ENCODE data around the gene CPSF7. TPM values are rescaled to one million over a fixed set of nuclear protein-coding genes. Genes with fewer than 3 reads are reported as not detected.

Gene CPSF7
- polyA plus RNA-seq, 3 donors, result 12.5 to 67.5 (median 20.1) TPM

- intact Hi-C loops (cut with micrococcal nuclease), result loop anchor here in 1 of 2 donors (2.0 kb wide), 1 partner anchor 13 kb away; the partner anchor contains the start of gene SDHAF2
- H3K9me3 ChIP-seq (replicated peaks in 1 of 2; ENCODE audit: control insufficient read depth in 1 of 2, insufficient read depth in 1 of 2, low read length in 2 of 2), result no peaks in the 10 kb centered on the region
- peak overlapping the region in 1 of 2 donors; percentile 75 for H3K4me3 Mint-ChIP-seq
- H3K27ac Mint-ChIP-seq, result peak overlapping the region; percentile 95 to 99 (median 97)
- H3K27ac ChIP-seq (ENCODE audit: low read depth in 1 of 2, low read length in 2 of 2), result peak overlapping the region; percentile 66 to 93
- H3K4me3 ChIP-seq (replicated peaks in 1 of 3; ENCODE audit: low read depth in 2 of 3, low read length in 3 of 3), result no peak overlapping the region
- peaks cover 46% of the 10 kb centered on the region for H3K79me2 ChIP-seq (ENCODE audit: insufficient read depth, low read length)
- peak overlapping the region; percentile 54 for H3K9ac ChIP-seq (ENCODE audit: insufficient read depth, low read length, poor library complexity, severe bottlenecking)
- peaks cover 82 to 91% of the 10 kb centered on the region in 2 donors for H3K36me3 ChIP-seq (replicated peaks in 1 of 2; ENCODE audit: control insufficient read depth in 1 of 2, insufficient read depth in 2 of 2, low read length in 2 of 2)
- H3K4me1 ChIP-seq (ENCODE audit: control insufficient read depth in 1 of 2, insufficient read depth in 2 of 2, low read length in 2 of 2), result peaks cover 20 to 21% of the 10 kb centered on the region in 2 donors
- peaks cover 23% of the 10 kb centered on the region for H3K4me1 Mint-ChIP-seq
- peak; percentile 86 to 96 (median 96) for DNase-seq
- no peak overlapping the region for H2AFZ ChIP-seq (ENCODE audit: insufficient read depth, low read depth, low read length, poor library complexity, severe bottlenecking)
- H3K4me2 ChIP-seq (replicated peaks; ENCODE audit: extremely low read depth, low read length, poor library complexity, severe bottlenecking), result no peak overlapping the region
- TF ChIP-seq CTCF (IDR thresholded peaks at IDR 0.05), result no peak
- no peaks in the 10 kb centered on the region for H3K27me3 ChIP-seq (ENCODE audit: control insufficient read depth in 2 of 2, insufficient read depth in 2 of 2, low read length in 2 of 2)
- no peaks in the 10 kb centered on the region for H3K9me3 Mint-ChIP-seq
- peaks cover 91 to 92% of the 10 kb centered on the region in 2 donors for H3K36me3 Mint-ChIP-seq
- peaks cover 53% of the 10 kb centered on the region for H4K20me1 ChIP-seq (ENCODE audit: insufficient read depth, low read length)
- 0% methylated on average over 1 of the region's 2 CpGs for WGBS (ENCODE audit: insufficient coverage)
- peaks cover 0 to 1% (median 0%) of the 10 kb centered on the region in 3 donors for H3K27me3 Mint-ChIP-seq (ENCODE audit: low read depth in 3 of 3)
These were observed 12.1 kb downstream of the CPSF7 start for GRCh38 chr11:61417670-61418069.

GRCh38 chr11:61416941-61417340, 12.8 kb downstream of the CPSF7 start:
- intact Hi-C loops (cut with micrococcal nuclease), result loop anchor here in 1 of 2 donors (2.0 kb wide), 1 partner anchor 14 kb away; the partner anchor contains the start of gene SDHAF2
- H3K4me1 Mint-ChIP-seq, result peaks cover 21% of the 10 kb centered on the region
- peak overlapping the region in 1 of 2 donors; percentile 15 for H3K4me3 Mint-ChIP-seq
- H3K79me2 ChIP-seq (ENCODE audit: insufficient read depth, low read length), result peaks cover 39% of the 10 kb centered on the region
- TF ChIP-seq CTCF (IDR thresholded peaks at IDR 0.05), result no peak
- H4K20me1 ChIP-seq (ENCODE audit: insufficient read depth, low read length), result peaks cover 45% of the 10 kb centered on the region
- no peak for DNase-seq
- peaks cover 20 to 21% of the 10 kb centered on the region in 2 donors for H3K4me1 ChIP-seq (ENCODE audit: control insufficient read depth in 1 of 2, insufficient read depth in 2 of 2, low read length in 2 of 2)
- H3K4me2 ChIP-seq (replicated peaks; ENCODE audit: extremely low read depth, low read length, poor library complexity, severe bottlenecking), result no peak overlapping the region
- peaks cover 86 to 91% of the 10 kb centered on the region in 2 donors for H3K36me3 Mint-ChIP-seq
- peaks cover 0 to 1% (median 0%) of the 10 kb centered on the region in 3 donors for H3K27me3 Mint-ChIP-seq (ENCODE audit: low read depth in 3 of 3)
- peak overlapping the region; percentile 95 to 99 (median 97) for H3K27ac Mint-ChIP-seq
- H3K27me3 ChIP-seq (ENCODE audit: control insufficient read depth in 2 of 2, insufficient read depth in 2 of 2, low read length in 2 of 2), result no peaks in the 10 kb centered on the region
- H2AFZ ChIP-seq (ENCODE audit: insufficient read depth, low read depth, low read length, poor library complexity, severe bottlenecking), result no peak overlapping the region
- peak overlapping the region; percentile 54 for H3K9ac ChIP-seq (ENCODE audit: insufficient read depth, low read length, poor library complexity, severe bottlenecking)
- H3K9me3 Mint-ChIP-seq, result no peaks in the 10 kb centered on the region
- H3K4me3 ChIP-seq (replicated peaks in 1 of 3; ENCODE audit: low read depth in 2 of 3, low read length in 3 of 3), result no peak overlapping the region
- H3K36me3 ChIP-seq (replicated peaks in 1 of 2; ENCODE audit: control insufficient read depth in 1 of 2, insufficient read depth in 2 of 2, low read length in 2 of 2), result peaks cover 83 to 91% of the 10 kb centered on the region in 2 donors
- 100% methylated on average over 2 of the region's 3 CpGs for WGBS (ENCODE audit: insufficient coverage)
- no peaks in the 10 kb centered on the region for H3K9me3 ChIP-seq (replicated peaks in 1 of 2; ENCODE audit: control insufficient read depth in 1 of 2, insufficient read depth in 1 of 2, low read length in 2 of 2)
- peak overlapping the region; percentile 66 to 93 for H3K27ac ChIP-seq (ENCODE audit: low read depth in 1 of 2, low read length in 2 of 2)

Data from CD14-positive monocyte (primary cell).